Fibroblast of lung (primary cell): ENCODE measurements around the gene KIF6.

Source experiments
- EZH2 ChIP-seq: IDR thresholded peaks from 2 replicates; pipeline ENCODE4 v1.5.1; 2012; ENCODE audit warnings: low read length, control low read depth, mild to moderate bottlenecking; ENCODE audit errors: missing control alignments
- TF ChIP-seq, protein P1 (sequence below), 2 donors: IDR thresholded peaks in 1 of 2; conservative IDR thresholded peaks in 1 of 2; 1 replicate in 1 of 2; 2 replicates in 1 of 2; pipeline ENCODE4 v1.5.1; 2011 to 2012; ENCODE audit warnings: low read length in 2 of 2, control low read depth in 1 of 2, inconsistent platforms in 1 of 2, low read depth in 1 of 2, mild to moderate bottlenecking in 1 of 2

GRCh38 chr6:39445667-39446066 is 279.5 kb downstream of the KIF6 start:
- TF ChIP-seq, protein P1, sequence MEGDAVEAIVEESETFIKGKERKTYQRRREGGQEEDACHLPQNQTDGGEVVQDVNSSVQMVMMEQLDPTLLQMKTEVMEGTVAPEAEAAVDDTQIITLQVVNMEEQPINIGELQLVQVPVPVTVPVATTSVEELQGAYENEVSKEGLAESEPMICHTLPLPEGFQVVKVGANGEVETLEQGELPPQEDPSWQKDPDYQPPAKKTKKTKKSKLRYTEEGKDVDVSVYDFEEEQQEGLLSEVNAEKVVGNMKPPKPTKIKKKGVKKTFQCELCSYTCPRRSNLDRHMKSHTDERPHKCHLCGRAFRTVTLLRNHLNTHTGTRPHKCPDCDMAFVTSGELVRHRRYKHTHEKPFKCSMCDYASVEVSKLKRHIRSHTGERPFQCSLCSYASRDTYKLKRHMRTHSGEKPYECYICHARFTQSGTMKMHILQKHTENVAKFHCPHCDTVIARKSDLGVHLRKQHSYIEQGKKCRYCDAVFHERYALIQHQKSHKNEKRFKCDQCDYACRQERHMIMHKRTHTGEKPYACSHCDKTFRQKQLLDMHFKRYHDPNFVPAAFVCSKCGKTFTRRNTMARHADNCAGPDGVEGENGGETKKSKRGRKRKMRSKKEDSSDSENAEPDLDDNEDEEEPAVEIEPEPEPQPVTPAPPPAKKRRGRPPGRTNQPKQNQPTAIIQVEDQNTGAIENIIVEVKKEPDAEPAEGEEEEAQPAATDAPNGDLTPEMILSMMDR (conservative IDR thresholded peaks at IDR 0.05 in 1 of 2, IDR thresholded peaks at IDR 0.05 in 1 of 2; ENCODE audit: low read depth in 1 of 2, low read length in 2 of 2): no peak
- no peak for TF ChIP-seq EZH2
